Body of pancreas (tissue), 4 donors: ENCODE measurements around the gene HERPUD1. TPM values are rescaled to one million over a fixed set of nuclear protein-coding genes. Genes with fewer than 3 reads are reported as not detected.
A peak's percentile ranks its signal among the peaks of the same experiment; 100 is the strongest.
"Not testable (repeated sequence)": the region's sequence is repeated elsewhere in the genome, so short reads cannot be mapped to it uniquely, and the experiment has no call there.

Experiments
- ATAC-seq: fragments of 150-250 bp; one replicate; pipeline ENCODE4 v1.9.1; 2016
- DNase-seq, 4 donors: peaks; one replicate each; pipeline ENCODE4 v3.0.0-alpha.2; 2019
- H3K27ac ChIP-seq, 4 donors: fragments of 200-600 bp; sonication (generic); 1 replicate in 3 of 4; 2 replicates in 1 of 4; pipeline versions ENCODE4 v1.5.1 to v1.6.1; 2016 to 2019; ENCODE audit warnings: mild to moderate bottlenecking in 1 of 4, mixed read lengths in 1 of 4, moderate library complexity in 1 of 4
- H3K27me3 ChIP-seq, 2 donors: fragments of 200-600 bp; sonication (generic); one replicate each; pipeline ENCODE4 v1.6.0; 2016; ENCODE audit warnings: mild to moderate bottlenecking in 1 of 2
- H3K36me3 ChIP-seq, 2 donors: fragments of 200-600 bp; sonication (generic); replicated peaks in 1 of 2; 2 replicates each; pipeline ENCODE4 v1.5.1; 2016; ENCODE audit warnings: low read depth in 2 of 2; ENCODE audit not compliant: insufficient read depth in 1 of 2
- H3K4me1 ChIP-seq: fragments of 200-600 bp; sonication (generic); one replicate; pipeline ENCODE4 v1.6.0; 2016
- H3K4me3 ChIP-seq, 2 donors: fragments of 200-600 bp; sonication (generic); 1 replicate in 1 of 2; 2 replicates in 1 of 2; pipeline ENCODE4 v1.5.1; 2016 to 2019
- H3K9me3 ChIP-seq, 3 donors: fragments of 200-600 bp; sonication (generic); 1 replicate in 2 of 3; 2 replicates in 1 of 3; pipeline ENCODE4 v1.5.1; 2016
- POLR2A ChIP-seq, 3 donors: fragments of 450-650 bp; IDR thresholded peaks; one replicate each; pipeline ENCODE4 v1.6.1; 2016; ENCODE audit warnings: antibody characterized with exemption in 3 of 3, mild to moderate bottlenecking in 2 of 3
- WGBS, 2 donors: methylation state at CpG; one replicate each; pipeline ENCODE4 v1.1.5; 2017; 5-methylcytosine and 5-hydroxymethylcytosine counted together
- intact Hi-C: fragments of 100-400 bp; cut with DNase I; formaldehyde crosslinking; loops from one replicate; pipeline ENCODE4 v1.15.1; 2023
- microRNA-seq, 2 donors: library from miRNA; unstranded; fragments of <30 nt; microRNA quantifications; one replicate each; pipeline ENCODE4, GENCODE V29; 2016; ENCODE audit warnings: borderline number of aligned reads in 2 of 2, borderline replicate concordance in 2 of 2
- total RNA-seq, 2 donors: library from RNA; depleted of rRNA; stranded (reverse); fragments of >200 nt; gene quantifications; one replicate each; pipeline ENCODE4 v1.1.0, GENCODE V29; 2016
- TF ChIP-seq, protein P1 (sequence below), 7 experiments: fragments of 450-650 bp in 4 of 7; fragments of 200-600 bp in 3 of 7; sonication (generic) in 3 of 7; IDR thresholded peaks; one replicate each; pipeline ENCODE4 v1.5.1; 2016 to 2019; ENCODE audit warnings: antibody characterized with exemption in 7 of 7

HERPUD1 gene
- total RNA-seq, 2 donors from 2014 or later: 211 to 293 TPM

DNA sequence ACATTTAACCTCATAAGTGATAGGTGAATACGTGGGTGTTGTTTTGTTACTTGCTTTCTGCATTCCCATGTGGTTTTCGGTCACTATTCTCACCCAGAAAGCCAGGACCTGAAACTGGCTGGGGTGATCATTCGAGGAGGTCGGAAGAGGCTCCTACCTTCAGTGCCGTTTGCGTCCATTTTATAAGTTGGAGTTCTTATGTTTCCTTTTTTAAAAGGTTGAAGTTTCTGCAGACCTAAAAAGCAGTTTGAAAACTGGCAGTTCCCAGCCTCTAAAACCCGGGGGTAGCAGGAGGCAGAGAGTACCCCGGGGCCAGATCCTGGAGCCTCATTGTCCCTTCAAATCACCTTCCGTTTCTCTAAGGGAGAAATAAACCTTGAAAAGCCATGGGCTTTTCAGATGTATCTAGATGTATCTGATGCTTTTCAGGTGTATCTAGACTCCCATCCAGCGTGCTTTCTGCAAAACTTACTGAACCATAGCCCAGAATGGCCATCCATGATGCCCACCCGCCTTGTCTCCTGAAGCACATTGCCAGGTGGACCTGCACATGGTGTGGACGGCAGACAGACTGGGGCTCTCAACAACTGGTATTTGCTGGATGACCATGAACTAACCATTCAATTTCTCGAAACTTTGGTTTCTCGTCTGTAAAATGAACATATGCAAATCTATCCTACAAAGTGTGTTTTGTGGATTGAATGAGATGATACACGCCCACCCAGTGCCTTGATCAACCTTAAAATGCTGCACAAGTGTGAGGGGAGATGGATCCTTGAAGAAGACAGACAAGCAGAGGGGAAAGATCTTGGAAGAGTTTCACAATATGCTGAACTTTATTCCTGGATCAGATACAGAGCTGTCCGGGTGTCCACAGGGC is 58.7 kb downstream of the HERPUD1 start:
- DNase-seq (no peak), ATAC-seq (no peak)
- no peaks in the 10 kb centered on the region for H3K36me3 ChIP-seq
- TF ChIP-seq POLR2A (IDR thresholded peaks at IDR 0.05): no peak
- TF ChIP-seq, protein P1, sequence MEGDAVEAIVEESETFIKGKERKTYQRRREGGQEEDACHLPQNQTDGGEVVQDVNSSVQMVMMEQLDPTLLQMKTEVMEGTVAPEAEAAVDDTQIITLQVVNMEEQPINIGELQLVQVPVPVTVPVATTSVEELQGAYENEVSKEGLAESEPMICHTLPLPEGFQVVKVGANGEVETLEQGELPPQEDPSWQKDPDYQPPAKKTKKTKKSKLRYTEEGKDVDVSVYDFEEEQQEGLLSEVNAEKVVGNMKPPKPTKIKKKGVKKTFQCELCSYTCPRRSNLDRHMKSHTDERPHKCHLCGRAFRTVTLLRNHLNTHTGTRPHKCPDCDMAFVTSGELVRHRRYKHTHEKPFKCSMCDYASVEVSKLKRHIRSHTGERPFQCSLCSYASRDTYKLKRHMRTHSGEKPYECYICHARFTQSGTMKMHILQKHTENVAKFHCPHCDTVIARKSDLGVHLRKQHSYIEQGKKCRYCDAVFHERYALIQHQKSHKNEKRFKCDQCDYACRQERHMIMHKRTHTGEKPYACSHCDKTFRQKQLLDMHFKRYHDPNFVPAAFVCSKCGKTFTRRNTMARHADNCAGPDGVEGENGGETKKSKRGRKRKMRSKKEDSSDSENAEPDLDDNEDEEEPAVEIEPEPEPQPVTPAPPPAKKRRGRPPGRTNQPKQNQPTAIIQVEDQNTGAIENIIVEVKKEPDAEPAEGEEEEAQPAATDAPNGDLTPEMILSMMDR (IDR thresholded peaks at IDR 0.05): no peak
- no peak overlapping the region for H3K4me3 ChIP-seq
- WGBS, 2 donors: 76 to 81% methylated on average over 16 of the region's 16 CpGs
- intact Hi-C loops: no loop called here
- peaks cover 21% of the 10 kb centered on the region for H3K4me1 ChIP-seq
- peak overlapping the region in 1 of 4 donors; percentile 72 for H3K27ac ChIP-seq
- H3K9me3 ChIP-seq: no peaks in the 10 kb centered on the region
- no peaks in the 10 kb centered on the region for H3K27me3 ChIP-seq

DNA sequence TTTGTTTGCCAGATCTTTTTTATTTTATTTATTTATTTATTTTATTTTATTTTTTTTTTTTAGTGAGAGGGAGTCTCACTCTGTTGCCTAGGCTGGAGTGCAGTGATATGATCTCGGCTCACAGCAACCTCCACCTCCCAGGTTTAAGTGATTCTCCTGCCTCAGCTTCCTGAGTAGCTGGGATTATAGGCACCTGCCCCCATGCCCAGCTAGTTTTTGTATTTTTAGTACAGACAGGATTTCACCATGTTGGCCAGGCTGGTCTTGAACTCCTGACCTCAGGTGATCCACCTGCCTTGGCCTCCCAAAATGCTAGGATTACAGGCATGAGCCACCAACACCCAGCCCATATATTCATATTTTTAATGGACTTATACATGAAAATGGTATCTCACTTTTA is 60.5 kb downstream of the HERPUD1 start:
- WGBS, 2 donors: 83 to 100% methylated on average over 1 of the region's 1 CpG
- DNase-seq, H3K4me3 ChIP-seq, H3K36me3 ChIP-seq, H3K27me3 ChIP-seq, H3K27ac ChIP-seq, ATAC-seq, H3K9me3 ChIP-seq, intact Hi-C loops: not testable (repeated sequence)
- H3K4me1 ChIP-seq: peaks cover 21% of the 10 kb centered on the region

DNA sequence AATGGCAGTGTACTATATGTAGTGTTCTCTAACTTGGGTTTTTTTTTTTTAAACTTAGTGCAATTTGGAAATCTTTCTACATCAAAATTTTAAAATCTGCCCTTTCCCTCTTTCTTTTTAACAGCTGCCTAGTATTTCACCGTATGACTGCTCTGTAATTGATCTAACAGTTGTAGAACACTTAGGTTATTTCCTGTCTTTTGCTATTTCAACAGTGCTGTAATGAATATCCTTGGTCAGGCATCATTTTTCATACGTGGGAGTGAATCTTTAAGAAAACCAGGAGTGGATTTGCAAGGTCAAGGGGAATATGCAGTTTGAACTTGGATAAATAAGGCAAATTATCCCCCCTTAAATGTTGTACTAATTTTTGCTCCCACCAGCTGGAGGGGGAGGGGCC is 61.3 kb downstream of the HERPUD1 start:
- Histone ChIP-seq H3K36me3 (no peaks in the 10 kb centered on the region), H3K9me3 (no peaks in the 10 kb centered on the region), H3K27ac (no peak overlapping the region), H3K4me3 (no peak overlapping the region), H3K27me3 (no peaks in the 10 kb centered on the region), H3K4me1 (peaks cover 21% of the 10 kb centered on the region)
- WGBS, 2 donors: 55 to 62% methylated on average over 2 of the region's 2 CpGs
- no peak for TF ChIP-seq POLR2A (IDR thresholded peaks at IDR 0.05)
- TF ChIP-seq, protein P1 (IDR thresholded peaks at IDR 0.05): no peak
- no peak for DNase-seq
- no peak for ATAC-seq
- intact Hi-C loops: no loop called here

DNA sequence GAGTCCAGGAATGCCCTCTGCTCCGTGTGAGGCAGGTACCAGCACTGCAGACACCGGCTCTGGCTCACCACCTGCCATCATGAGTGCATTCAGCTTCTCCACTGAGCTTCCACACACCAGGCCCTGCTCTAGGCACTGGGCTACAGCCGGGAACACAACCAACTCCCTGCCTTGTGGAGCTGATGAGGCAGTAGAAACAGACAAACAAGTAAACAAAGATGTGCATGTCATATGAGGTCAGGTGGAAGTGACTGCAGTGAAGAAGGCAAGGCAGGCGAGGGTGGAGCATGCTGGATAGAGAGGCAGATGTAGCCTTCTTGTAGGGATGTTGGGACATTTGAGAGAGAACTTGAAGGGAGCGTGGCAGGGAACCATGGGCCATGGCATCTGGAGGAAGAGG is 62.4 kb downstream of the HERPUD1 start:
- ATAC-seq: no peak
- peaks cover 11% of the 10 kb centered on the region for H3K4me1 ChIP-seq
- no peak for TF ChIP-seq POLR2A (IDR thresholded peaks at IDR 0.05)
- TF ChIP-seq, protein P1 (IDR thresholded peaks at IDR 0.05): no peak

More for the DNA sequence above, 62.4 kb downstream of the HERPUD1 start:
- H3K4me3 ChIP-seq: no peak overlapping the region
- WGBS, 2 donors: 74 to 82% methylated on average over 4 to 5 of the region's 5 CpGs
- intact Hi-C loops: no loop called here
- DNase-seq: no peak
- H3K9me3 ChIP-seq: no peaks in the 10 kb centered on the region
- H3K36me3 ChIP-seq: no peaks in the 10 kb centered on the region
- H3K27ac ChIP-seq: no peak overlapping the region
- no peaks in the 10 kb centered on the region for H3K27me3 ChIP-seq

Small RNAs within 50 kb of the gene (microRNA-seq; reads per million reads assigned to microRNA genes)
- 0 reads per million in 2 donors for gene MIR6863

Other genes starting within 250 kb of the HERPUD1 start
- gene MT1X, start 249.7 kb upstream of the HERPUD1 start, total RNA-seq: 1,000 to 10,000 TPM in 1 of 2 donors, 100 to 1,000 TPM in 1; 430 to 1,140 TPM
- gene NUP93, start 202.0 kb upstream of the HERPUD1 start, total RNA-seq: 10 to 100 TPM; 12.2 to 19.1 TPM
- not detected for gene SLC12A3, start 66.9 kb upstream of the HERPUD1 start, total RNA-seq
- gene CETP, start 29.8 kb downstream of the HERPUD1 start, total RNA-seq: under 1 TPM in 1 of 2 donors, not detected in 1; 0.66 TPM
- gene NLRC5, start 57.4 kb downstream of the HERPUD1 start, total RNA-seq: 10 to 100 TPM in 1 of 2 donors, 1 to 10 TPM in 1; 8.3 to 23.4 TPM
- 10 to 100 TPM in 1 of 2 donors, 1 to 10 TPM in 1; 8.8 to 16.5 TPM for gene CPNE2, start 160.4 kb downstream of the HERPUD1 start, total RNA-seq